Measurements from ENCODE around the gene PRKAG2.

- TF ChIP-seq CTCF (IDR thresholded peaks at IDR 0.05), result no peak
- no peak for TF ChIP-seq EP300 (IDR thresholded peaks at IDR 0.05)
- TF ChIP-seq POLR2AphosphoS5 (IDR thresholded peaks at IDR 0.05), result no peak
Measured at GRCh38 chr7:151524331-151524730, 352.6 kb downstream of the PRKAG2 start.
